Stimulated activated CD8-positive, alpha-beta memory T cell treated with anti-CD3 and anti-CD28 coated beads, Interleukin-15, amount 100 ng/mL, for 4 hours (primary cell): ENCODE measurements around the gene SSUH2.
A peak's percentile ranks its signal among the peaks of the same experiment; 100 is the strongest.
"Not testable (repeated sequence)": the region's sequence is repeated elsewhere in the genome, so short reads cannot be mapped to it uniquely, and the experiment has no call there.

Experiments used
- DNase-seq, 2 donors: peaks; one replicate each; pipeline ENCODE4 v3.0.0-alpha.2; 2020; ENCODE audit warnings: low read depth in 2 of 2

SSUH2 gene

GRCh38 chr3:8644748-8645390, at the start of gene SSUH2:
Gene SSUH2 (minus strand): TSS chr3:8644798. CDS start chr3:8644758, 40 bp downstream.
- no peak for DNase-seq

GRCh38 chr3:8691295-8691694, 46.7 kb upstream of the SSUH2 start:
- DNase-seq = not testable (repeated sequence)

GRCh38 chr3:8684992-8685391, 40.4 kb upstream of the SSUH2 start:
- not testable (repeated sequence) for DNase-seq

DNA sequence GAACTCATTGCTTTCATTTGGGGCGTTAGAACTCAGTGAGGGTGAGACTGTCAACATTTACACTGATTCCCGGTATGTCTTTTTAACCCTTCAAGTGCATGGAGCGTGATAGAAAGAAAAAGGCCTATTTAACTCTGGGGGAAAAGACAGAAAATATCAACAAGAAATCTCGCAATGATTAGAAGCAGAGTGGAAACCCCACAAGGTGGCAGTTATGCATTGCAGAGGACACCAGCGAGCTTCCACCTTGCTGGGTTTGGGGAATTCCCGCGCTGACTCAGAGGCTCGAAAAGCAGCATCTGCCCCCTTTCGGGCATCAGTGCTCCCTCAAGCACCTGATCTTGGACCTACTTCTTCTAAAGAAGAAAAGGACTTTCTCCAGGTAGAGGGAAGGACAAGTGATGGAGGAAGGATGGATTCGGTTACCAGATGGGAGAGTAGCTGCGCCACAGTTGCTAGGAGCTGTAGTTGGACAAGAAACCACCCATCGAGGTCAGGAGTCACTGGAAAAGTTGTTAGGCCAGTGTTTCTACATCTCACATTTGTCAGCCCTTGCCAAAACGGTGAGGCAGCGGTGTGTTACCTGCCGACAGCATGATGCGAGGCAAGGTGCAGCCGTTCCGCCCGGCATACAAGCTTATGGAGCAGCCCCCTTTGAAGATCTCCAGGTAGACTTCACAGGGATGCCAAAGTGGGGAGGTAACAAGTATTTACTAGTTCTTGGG, 38.4 kb upstream of the SSUH2 start:
- not testable (repeated sequence) for DNase-seq

- DNase-seq = not testable (repeated sequence)
Measured at GRCh38 chr3:8681881-8682538, 37.4 kb upstream of the SSUH2 start.

- DNase-seq = no peak
Measured at GRCh38 chr3:8681349-8681748, 36.8 kb upstream of the SSUH2 start.

GRCh38 chr3:8679817-8680553, 35.4 kb upstream of the SSUH2 start:
- not testable (repeated sequence) for DNase-seq

DNA sequence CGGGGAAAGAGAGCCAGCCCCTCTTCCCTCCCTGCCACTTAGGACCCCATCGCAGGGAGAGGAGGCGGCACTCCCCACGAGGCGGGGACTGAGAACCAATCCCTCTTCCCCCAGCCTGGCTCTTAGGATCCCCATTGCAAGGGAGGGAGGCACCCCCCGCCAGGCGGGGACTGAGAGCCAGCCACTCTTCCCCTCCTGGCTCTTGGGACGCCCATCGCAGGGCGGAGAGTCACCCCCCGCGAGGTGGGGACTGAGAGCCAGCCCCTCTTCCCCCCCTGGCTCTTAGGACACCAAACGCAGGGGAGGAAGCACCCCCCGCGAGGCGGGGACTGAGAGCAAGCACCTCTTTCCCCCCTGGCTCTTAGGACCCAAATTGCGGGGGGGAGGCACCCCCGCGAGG, 34.2 kb upstream of the SSUH2 start:
- DNase-seq = no peak

DNA sequence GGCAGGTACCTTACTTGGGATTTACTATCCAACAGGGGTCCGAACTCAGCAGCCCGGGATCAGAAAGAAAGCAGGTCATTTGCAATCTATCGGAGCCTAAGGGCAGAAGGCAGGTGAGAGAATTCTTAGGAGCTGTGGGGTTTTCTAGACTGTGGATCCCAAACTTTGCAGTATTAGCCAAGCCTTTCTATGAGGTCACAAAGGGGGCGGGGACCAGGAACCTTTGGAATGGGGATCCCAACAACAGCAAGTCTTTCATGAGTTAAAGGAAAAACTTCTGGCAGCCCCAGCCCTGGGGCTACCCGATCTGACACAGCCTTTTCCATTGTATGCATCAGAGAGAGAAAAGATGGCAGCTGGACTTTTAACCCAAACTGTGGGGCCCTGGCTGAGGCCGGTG, 32.7 kb upstream of the SSUH2 start:
- DNase-seq = not testable (repeated sequence)

DNA sequence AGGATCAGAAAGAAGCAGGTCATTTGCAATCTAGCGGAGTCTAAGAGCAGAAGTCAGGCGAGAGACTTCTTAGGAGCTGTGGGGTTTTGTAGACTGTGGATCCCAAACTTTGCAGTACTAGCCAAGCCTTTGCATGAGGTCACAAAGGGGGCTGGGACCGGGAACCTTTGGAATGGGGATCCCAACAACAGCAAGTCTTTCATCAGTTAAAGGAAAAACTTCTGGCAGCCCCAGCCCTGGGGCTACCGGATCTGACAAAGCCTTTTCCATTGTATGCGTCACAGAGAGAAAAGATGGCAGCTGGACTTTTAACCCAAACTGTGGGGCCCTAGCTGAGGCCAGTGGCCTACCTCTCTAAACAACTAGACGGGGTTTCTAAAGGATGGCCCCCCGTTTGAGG, 31.0 kb upstream of the SSUH2 start:
- DNase-seq = not testable (repeated sequence)

- DNase-seq = no peak
Measured at GRCh38 chr3:8673083-8673737, 28.6 kb upstream of the SSUH2 start.

GRCh38 chr3:8669019-8669418, 24.4 kb upstream of the SSUH2 start:
- no peak for DNase-seq

- no peak for DNase-seq
Measured at GRCh38 chr3:8668216-8668615, 23.6 kb upstream of the SSUH2 start.

GRCh38 chr3:8667463-8668091, 23.0 kb upstream of the SSUH2 start:
- no peak for DNase-seq

DNA sequence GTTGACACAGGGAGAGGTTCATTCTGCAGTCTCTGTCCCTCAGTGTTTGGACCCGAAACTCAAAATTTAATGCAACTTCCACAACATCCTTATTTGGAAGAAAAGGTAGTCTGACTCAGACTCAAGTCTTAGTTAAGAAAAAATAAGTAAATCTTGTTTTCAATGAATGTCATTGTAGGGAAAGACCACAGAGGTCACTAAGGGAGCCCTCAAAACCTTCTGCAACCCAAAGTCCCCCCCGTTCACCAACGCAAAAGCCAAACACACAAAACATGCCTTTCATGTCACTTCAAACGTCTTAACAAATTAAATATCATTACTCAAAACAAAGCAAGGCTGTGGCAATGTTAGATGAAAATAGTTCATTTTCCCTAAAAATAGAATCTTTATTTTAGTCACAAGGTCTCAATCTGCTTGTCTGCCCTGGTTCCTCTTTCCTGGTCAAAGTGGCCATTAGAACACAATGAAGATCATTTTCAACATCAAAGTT, 20.9 kb upstream of the SSUH2 start:
- DNase-seq = no peak

GRCh38 chr3:8663177-8664061, 18.8 kb upstream of the SSUH2 start:
- DNase-seq = peak in 1 of 2 donors; percentile 5

DNA sequence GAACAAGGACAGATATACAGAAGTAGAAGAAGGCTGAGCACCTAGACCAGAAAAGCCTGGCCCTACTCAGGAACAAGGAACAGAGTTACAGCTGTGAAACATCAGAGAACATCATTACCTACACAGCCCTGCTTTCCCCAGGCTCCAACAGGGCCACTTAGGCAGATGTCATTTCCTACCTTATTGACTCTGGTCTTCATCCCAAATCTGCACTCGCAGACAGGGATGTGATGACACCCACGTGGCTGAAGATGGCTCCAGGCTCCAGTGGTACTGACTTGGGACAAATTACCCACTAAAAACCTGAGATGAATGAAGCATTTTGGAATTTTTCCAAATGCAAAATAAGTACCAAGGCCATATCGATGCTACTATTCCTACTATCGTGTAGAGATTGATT, 18.0 kb upstream of the SSUH2 start:
- no peak for DNase-seq

GRCh38 chr3:8660175-8661118, 15.8 kb upstream of the SSUH2 start:
- DNase-seq = no peak

DNA sequence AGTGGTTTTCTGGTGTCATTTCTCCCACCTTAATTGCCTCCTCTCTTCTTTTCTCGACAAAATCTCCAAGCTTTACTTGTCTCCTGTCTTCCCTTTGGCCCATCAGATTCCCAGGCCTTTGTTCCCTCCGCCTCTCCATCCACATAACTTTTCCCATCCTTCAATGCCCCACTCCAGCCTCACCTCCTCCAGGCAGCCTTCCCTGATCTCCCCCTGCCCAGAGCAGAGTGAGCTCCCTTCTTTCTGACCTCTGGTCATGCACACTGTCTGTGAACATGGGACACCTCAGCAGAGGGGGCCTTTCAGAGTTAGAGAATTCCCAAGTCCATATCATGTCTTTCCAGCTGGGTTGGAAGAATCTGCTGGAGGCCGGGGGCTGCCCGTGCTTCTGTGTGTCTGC, 14.6 kb upstream of the SSUH2 start:
- no peak for DNase-seq
